ENCODE results near the gene VTI1A.

VTI1A gene

DNA sequence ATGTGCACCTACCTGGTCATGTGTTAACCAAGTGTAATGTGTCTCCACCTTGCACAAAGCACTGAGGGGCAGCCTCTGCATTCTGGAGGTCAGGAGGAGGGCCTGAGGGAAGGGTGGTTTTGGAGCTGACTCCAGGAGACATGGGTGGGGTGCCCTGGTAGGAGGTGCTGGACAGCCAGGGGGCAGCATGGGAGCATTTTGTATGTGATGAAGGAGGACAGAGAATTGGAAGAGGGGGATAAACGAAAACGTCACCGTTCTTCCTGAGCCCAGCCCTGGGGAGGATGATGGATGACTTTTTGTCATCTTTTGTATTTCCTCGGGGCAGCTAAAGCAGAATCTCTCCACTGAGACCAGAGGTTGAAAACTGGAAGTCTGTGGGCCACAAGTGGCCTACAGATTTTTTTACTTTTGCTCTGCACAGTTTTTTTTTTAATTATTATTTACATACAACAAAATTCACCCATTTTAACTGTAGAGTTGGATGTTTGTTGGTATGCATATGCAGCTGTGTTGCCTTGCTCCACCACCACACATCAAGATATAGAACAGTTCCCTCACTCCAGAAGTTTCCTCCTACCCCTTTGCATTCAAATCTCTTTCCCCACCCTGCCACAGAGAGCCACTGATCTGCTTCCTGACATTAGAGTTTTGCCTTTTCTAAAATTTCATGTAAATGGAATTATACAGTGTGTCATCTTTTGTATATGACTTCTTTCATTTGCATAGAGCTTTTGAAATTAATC lies 242.5 kb downstream of the VTI1A start:
- DNase-seq: no peak

DNA sequence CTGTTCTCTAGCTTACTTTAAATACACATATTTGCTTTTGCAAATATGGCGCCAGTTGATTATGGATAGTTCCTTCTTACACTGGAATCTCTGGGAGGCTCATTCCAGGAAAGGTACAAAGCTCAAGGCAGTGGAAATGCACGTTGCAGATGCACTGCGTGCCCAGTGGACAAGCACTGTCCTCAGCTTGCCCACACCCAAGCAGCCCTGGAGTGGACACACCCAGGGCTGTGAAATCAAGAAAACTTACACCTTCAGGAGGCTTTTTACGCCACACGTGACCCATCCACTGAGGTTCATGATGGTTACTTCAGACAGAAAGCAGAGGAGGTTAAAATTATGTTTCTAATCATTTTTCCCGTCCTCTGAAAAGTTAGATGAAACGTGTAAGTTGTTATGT lies 248.5 kb downstream of the VTI1A start:
- DNase-seq: no peak

GRCh38 chr10:112696592-112696991 lies 249.6 kb downstream of the VTI1A start:
- DNase-seq: no peak

GRCh38 chr10:112698133-112698817 lies 251.3 kb downstream of the VTI1A start:
- DNase-seq: no peak

GRCh38 chr10:112698818-112699164 lies 251.8 kb downstream of the VTI1A start:
- no peak for DNase-seq

DNA sequence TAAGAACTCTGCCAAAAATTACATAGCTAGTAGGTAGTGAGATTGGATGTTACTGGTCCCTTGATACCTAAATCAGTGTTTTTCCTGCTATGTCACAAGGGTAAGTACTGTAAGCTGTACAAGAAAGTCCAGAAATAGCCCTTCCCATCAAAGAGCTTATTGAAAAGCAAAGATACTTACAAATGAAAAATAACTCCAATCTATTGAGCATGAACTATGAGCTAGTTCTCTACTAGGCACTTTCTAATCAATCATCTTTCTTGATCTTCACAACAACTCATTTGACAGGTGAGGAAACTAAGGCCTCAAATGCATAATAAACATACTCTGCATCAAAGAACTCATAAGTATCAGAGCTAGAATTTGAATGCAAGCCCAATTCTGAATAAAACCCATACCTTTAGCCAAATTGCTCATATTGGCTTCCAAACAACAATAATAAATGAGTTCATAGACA lies 253.2 kb downstream of the VTI1A start:
- no peak for DNase-seq

GRCh38 chr10:112701211-112701877 lies 254.3 kb downstream of the VTI1A start:
- no peak for DNase-seq

DNA sequence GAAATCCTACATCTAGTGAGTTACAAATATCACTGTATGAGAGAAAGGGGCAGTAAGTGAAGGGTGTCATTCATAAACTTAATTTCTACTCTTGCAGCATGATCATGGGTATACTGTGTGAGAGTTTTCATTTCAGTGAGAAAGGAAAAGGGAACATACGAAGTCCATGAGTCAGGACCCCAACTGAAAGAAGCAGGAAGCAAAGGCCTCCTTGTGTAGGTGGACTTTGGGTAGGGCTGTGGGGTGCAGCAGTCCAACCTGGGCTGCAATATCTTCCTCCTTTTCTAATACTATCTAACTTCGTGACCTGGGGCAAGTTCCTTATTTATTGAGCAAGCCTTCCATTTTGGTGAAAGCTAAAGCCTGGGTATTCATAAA lies 254.9 kb downstream of the VTI1A start:
- no peak for DNase-seq

- DNase-seq: no peak
Observed at GRCh38 chr10:112706577-112706976, 259.6 kb downstream of the VTI1A start.

- DNase-seq: no peak
Observed at GRCh38 chr10:112708461-112708860, 261.4 kb downstream of the VTI1A start.

GRCh38 chr10:112710528-112710927 lies 263.5 kb downstream of the VTI1A start:
- DNase-seq: no peak

DNA sequence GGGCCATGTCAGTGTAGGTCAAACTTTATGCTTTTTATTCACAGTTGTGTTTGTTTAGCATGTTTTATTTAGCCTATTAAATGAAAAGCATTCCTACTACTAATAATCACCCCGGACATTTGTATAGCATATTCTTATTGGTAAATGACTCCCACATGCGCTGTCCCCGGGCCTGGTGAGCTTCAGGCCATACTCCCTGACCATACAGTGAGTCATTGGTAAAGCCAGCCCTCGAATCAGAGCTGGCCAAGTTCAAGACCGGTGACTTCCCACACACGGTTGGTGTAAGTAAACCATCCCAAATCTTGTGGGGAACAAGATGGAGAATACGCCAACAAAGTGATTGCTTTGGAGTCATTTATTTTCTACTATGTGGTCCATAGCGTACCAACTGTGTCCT lies 264.4 kb downstream of the VTI1A start:
- DNase-seq: no peak

GRCh38 chr10:112712536-112712935 lies 265.5 kb downstream of the VTI1A start:
- DNase-seq: no peak

DNA sequence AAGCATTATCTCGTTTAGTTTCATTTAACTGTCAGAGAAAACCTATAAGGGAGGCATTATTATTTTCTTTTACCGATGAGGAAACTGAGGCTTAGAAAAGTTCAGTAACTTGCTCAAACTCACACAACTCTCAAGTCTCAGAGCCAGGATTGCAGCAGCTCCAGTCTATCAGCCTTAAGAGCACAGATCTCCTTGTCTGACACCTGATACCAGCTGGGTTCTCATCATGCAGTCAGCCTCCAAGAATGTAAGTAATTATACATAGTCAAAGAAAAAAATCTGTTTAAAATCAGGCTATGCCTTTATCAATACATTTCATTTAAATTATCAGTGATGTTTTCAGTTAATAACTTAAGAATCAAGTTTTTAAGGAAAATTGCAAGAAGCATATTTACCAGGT lies 266.4 kb downstream of the VTI1A start:
- DNase-seq: no peak

DNA sequence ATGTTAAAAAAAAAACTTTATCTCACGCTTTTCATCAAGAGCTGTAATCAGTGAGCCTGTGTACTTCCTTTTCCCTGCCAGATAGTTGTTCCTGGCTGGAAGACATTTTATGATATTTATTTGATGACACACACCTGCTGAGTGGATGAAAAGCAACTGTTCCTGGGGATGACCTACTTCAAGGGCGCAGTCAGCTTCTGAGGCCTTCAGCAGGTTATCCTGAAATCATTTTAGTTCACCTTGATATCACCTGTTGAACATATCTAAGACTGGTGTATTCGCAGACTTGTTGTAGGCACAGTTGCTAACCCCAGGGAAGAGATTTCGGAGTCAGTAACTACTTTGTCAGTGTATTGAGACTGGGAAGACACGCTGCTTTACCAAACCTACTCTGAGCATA lies 268.6 kb downstream of the VTI1A start:
- no peak for DNase-seq

DNA sequence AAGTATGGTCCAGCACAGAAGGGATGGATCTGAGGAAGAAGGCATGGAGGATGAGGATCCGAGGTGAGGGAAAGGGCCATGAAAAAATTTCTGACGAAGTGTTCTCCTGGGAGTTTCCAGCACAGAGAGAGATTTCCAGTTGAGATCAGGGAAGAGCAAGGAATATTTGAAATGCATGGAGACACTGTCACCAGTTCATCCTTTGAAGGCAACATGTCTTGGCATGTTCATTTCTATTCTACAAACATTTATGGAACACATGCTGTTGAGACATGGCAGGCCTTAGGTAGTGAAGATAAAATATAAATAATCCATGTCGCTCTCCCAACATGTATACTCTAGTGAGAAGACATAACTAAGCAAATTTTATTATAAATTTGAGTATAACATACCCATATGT lies 269.1 kb downstream of the VTI1A start:
- DNase-seq: no peak

GRCh38 chr10:112716924-112717413 lies 270.0 kb downstream of the VTI1A start:
- DNase-seq: no peak

GRCh38 chr10:112720178-112720577 lies 273.2 kb downstream of the VTI1A start:
- DNase-seq: no peak

GRCh38 chr10:112721080-112721698 lies 274.2 kb downstream of the VTI1A start:
- DNase-seq: no peak

- no peak for DNase-seq
Observed at GRCh38 chr10:112722758-112723157, 275.7 kb downstream of the VTI1A start.

DNA sequence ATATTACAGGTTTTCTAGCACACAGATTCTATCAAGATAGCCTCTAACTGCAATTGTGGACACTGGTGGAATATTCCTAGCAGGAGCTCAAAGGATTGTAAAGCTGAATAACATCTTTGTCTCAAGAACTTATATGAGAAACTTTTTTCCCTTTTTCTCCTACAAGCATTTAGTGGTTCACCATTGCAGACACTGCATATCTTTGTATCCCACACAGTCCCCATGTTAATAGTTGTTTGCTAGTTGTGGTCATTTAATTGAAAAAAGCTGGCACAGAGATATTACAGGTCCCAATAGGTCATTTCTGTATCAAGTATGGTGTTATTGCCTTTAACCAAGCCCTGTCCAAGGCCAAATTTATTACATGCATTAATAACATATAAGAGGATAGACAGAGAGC lies 276.9 kb downstream of the VTI1A start:
- no peak for DNase-seq

DNA sequence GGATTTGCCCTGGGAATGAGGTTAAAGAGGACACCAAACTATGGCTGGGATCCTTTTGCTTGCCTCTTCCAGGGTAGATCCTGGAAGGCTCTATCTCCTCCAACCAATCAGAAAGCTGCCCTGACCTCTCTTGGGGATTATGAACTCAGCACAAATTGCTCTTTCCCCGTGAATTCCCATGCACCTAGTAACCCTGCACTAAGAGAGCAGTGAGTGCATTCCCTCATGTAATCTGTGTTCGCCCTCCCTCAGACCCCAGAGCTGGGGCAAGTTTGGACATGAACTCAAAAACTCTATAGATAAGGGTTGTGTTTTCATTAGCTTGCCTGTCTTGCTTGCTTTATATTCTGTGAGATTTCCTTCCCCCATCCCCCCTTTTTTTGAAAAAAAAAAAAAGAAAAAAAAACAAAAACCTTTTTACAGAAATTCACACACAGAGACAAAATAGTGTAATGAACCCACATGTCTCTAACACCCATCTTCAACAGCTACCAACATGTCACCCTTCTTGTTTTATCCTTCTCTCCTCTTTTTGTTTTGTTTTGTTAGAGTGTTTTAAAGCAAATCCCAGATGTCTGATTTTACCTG lies 277.5 kb downstream of the VTI1A start:
- DNase-seq: no peak

Data from NCI-H1105 (cell line).